Measurements from ENCODE around the gene CNTFR.

Gene CNTFR

DNA sequence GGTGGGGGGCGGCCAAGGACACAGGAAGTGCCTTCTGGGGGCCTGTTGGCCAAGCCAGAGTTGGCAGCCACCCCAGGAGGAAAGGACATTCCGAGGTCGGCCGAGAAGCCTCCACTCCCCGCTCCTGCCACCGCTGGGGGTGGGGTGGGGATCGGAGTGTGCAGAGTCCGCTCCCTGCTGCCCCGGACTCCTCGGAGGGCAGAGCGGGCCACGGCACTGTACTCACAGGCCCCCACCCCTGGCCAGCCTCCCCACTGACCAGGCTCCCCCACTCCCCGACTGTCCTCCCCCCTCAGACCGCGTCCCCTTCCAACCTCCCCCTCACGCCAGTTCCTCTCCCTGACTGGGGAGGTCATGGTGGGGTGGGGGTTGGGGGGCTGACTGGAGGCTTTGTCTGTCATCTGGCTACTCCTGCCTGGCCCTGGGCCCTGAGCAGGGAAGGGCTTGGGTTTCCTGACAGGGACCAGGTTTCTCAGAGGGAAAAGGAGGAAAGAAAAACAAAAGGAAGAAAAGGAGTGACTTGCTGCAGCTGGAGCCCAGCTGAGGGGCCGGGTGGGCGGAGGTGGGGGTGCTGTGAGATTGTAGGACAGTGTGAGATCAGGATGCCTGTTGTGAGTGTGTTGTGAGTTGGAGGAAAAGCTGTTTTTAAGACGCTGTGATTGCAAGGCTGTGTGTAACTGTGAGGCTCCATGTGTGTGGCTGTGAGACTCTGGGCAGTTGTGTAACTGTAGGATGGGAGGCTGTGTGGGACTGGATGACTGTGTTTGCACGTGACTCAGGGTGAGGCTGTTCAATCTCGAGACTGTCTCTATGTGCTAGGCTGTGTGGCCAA lies 29.7 kb downstream of the CNTFR start:
- TF ChIP-seq, protein P1, sequence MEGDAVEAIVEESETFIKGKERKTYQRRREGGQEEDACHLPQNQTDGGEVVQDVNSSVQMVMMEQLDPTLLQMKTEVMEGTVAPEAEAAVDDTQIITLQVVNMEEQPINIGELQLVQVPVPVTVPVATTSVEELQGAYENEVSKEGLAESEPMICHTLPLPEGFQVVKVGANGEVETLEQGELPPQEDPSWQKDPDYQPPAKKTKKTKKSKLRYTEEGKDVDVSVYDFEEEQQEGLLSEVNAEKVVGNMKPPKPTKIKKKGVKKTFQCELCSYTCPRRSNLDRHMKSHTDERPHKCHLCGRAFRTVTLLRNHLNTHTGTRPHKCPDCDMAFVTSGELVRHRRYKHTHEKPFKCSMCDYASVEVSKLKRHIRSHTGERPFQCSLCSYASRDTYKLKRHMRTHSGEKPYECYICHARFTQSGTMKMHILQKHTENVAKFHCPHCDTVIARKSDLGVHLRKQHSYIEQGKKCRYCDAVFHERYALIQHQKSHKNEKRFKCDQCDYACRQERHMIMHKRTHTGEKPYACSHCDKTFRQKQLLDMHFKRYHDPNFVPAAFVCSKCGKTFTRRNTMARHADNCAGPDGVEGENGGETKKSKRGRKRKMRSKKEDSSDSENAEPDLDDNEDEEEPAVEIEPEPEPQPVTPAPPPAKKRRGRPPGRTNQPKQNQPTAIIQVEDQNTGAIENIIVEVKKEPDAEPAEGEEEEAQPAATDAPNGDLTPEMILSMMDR (IDR thresholded peaks at IDR 0.05; ENCODE audit: extremely low read depth, missing control alignments), result no peak
- no peak for DNase-seq (ENCODE audit: low spot score)

DNA sequence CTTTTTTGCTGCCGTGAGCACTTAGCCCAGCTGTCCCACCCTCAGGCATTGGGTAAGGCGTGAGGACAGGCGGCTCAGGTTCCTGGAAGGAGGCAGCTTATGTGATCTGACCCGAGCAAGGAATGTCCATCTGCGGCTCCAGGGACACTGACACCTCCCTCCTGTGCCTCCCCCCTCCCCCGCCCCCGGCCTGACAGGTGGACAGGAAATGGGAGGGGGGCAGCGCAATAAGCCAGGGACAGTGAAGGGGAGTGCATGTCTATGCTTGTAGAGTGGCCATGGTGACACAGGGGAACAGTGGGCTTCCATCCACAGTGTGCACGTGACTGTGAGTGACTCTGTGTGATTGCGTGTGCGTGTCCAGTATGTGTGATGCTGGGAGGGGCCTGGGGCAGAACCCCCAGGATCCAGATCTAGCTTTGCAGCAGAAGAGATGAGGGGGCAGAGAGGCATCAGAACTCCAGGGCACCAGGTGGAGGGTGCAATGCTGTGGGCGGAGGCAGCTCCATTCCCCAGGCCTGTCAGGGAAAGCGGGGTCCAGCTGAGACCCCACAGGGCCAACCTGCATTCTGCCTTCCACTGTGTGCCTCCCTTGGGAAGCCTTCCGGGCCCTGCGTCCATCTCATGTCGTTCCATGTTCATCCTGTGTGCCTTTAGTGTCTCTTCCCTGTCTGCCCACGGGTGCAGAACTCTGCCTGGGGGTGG lies 30.5 kb downstream of the CNTFR start:
- TF ChIP-seq, protein P1 (IDR thresholded peaks at IDR 0.05; ENCODE audit: extremely low read depth, missing control alignments), result no peak
- DNase-seq (ENCODE audit: low spot score), result no peak

DNA sequence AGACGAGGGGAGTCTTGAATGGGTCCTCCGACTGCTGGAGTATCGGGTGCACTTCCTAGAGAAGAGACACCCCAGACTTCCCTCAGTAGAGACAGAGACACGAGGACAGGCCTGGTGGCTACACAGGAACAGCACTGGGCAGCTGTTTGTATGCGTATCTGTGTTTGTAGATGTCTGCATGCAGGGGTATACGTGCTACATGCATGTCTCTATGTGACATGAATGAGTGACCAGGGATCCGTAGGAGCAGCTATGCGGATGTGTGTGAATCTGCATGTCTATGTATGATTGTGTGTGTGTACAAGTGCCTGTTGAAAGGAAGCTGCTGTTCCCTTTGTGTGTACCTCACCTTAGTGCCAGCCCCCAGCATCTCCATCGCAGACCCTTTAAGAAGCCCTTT lies 31.2 kb downstream of the CNTFR start:
- TF ChIP-seq, protein P1 (IDR thresholded peaks at IDR 0.05; ENCODE audit: extremely low read depth, missing control alignments), result no peak
- DNase-seq (ENCODE audit: low spot score), result no peak

DNA sequence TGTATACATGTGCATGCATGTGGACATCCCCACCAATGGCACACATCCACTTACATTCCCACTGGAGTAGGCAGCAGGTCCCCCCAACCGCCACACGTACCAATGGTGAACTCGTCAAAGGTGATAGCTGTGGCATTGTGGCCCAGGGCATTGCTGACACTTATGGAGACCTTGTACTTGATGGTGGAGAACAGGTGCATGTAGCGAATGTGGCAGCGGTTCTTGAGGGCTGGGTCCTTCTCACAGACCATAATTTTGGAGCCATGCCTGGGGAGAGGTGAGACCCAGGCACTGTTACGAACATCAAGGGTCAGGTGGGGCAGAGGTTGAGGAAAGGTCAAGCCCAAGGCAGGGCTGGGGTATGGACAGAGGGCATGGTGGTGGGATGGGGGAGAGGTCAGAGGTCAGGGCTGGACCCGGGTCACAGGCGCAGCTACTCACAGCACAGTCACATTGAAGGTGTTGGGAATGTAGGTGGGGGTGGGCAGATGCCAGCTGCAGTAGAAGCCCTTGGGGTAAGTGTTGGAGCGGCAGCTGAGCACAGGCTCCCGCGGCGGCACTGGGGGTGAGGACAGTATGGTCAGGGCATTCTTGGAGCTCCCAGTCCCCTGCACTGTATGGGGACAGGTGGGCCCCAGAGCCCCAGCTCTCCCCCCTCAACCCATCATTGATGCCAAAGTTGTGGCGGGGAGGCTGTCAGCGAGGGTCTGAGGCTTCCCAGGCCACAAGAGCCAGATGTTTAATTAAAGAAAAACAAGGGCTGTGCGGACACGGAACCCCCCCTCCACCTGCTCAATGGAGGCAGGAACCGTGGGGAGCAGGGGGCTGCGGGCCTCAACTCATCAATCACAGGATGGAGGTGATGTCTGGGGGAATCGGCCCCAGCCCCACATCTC lies 31.9 kb downstream of the CNTFR start:
- no peak for DNase-seq (ENCODE audit: low spot score)
- TF ChIP-seq, protein P1 (IDR thresholded peaks at IDR 0.05; ENCODE audit: extremely low read depth, missing control alignments), result no peak

DNA sequence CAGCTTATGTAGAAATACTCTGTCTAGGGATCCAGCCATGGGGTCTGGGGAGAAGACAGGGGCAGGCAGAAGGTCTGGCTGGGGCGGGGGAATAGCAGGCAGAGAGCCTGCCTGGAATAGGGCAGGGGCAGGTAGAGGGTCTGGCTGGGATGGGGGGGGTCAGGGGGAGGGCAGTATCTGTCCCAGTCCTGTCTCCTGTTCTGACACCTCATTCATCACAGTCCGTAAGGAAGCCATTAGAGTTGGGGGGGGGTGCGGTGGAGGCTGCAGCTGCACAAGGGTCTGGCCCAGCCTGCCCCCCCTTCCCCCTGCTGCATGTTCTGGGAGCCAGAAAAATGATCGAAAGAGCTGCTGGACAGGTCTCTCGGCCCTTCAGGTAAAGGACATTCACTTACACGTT lies 32.6 kb downstream of the CNTFR start:
- TF ChIP-seq, protein P1 (IDR thresholded peaks at IDR 0.05; ENCODE audit: extremely low read depth, missing control alignments), result no peak
- no peak for DNase-seq (ENCODE audit: low spot score)

DNA sequence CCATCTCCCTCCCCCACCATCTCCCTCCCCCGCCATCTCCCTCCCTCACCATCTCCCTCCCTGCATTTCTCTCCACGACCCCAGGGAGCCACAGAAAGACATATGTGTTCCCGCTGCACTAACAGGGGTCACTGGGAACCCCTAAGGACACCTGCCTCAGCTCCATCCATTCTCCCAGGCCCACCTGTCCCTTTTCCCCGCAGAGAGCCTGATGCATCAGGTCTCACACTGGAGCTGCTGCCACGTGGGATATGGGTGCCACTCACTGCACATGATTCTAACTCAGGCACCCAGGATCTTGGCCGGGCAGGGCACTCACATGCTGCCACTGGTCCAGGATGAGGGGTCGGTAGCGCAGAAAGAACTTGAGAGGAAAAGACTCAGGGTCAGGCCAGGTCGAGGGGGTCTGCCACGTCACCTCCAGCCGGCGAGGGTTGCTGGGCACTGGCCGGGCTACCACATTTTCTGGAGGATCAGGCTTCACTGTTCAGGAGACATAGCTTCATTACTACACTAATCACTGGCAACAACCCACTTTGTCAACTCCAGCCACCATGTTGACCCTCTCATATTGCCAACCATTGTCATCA lies 33.5 kb downstream of the CNTFR start:
- no peak for DNase-seq (ENCODE audit: low spot score)
- TF ChIP-seq, protein P1 (IDR thresholded peaks at IDR 0.05; ENCODE audit: extremely low read depth, missing control alignments), result no peak

Measured in GM20000 (cell line).